DMS53 treated with DMSO at 0.1 percent for 48 hours (cell line): ENCODE data around the gene OR2T10.
"Not testable (repeated sequence)": the region's sequence is repeated elsewhere in the genome, so short reads cannot be mapped to it uniquely, and the experiment has no call there.

Experiments used
- DNase-seq: peaks from one replicate; lab custom pipeline; 2025; ENCODE audit not compliant: unreplicated experiment; lab: John Stamatoyannopoulos, UW

Gene OR2T10

GRCh38 chr1:248599396-248599795, 1.9 kb upstream of the OR2T10 start:
- no peak for DNase-seq

GRCh38 chr1:248596615-248597014, 885 bp downstream of the OR2T10 start:
- DNase-seq = peak; percentile 31

GRCh38 chr1:248593226-248593625, 4.3 kb downstream of the OR2T10 start:
- no peak for DNase-seq

GRCh38 chr1:248592655-248593054, 4.8 kb downstream of the OR2T10 start:
- no peak for DNase-seq

GRCh38 chr1:248590055-248590454, 7.4 kb downstream of the OR2T10 start:
- no peak for DNase-seq

GRCh38 chr1:248589334-248589733, 8.2 kb downstream of the OR2T10 start:
- DNase-seq = no peak

- no peak for DNase-seq
Observed at GRCh38 chr1:248585266-248585665, 12.2 kb downstream of the OR2T10 start.

GRCh38 chr1:248576260-248576980, 21.1 kb downstream of the OR2T10 start:
- DNase-seq = no peak

GRCh38 chr1:248574657-248575056, 22.8 kb downstream of the OR2T10 start, which contains the start of gene OR2T34:
OR2T34 (minus strand) TSS chr1:248574757; CDS start chr1:248574757, 0 bp downstream.
- DNase-seq = not testable (repeated sequence)

GRCh38 chr1:248573856-248574255, 23.6 kb downstream of the OR2T10 start:
- not testable (repeated sequence) for DNase-seq

- not testable (repeated sequence) for DNase-seq
Observed at GRCh38 chr1:248572049-248572448, 25.5 kb downstream of the OR2T10 start.

- not testable (repeated sequence) for DNase-seq
Observed at GRCh38 chr1:248570811-248571210, 26.7 kb downstream of the OR2T10 start.

GRCh38 chr1:248569049-248569448, 28.5 kb downstream of the OR2T10 start:
- not testable (repeated sequence) for DNase-seq

- DNase-seq = not testable (repeated sequence)
Observed at GRCh38 chr1:248565530-248566373, 31.7 kb downstream of the OR2T10 start.

- not testable (repeated sequence) for DNase-seq
Observed at GRCh38 chr1:248562672-248563071, 34.8 kb downstream of the OR2T10 start, which contains the start of gene OR2T29. OR2T29 (minus strand) TSS chr1:248562772; CDS start chr1:248559491, 3,281 bp downstream.

GRCh38 chr1:248551027-248551426, 46.5 kb downstream of the OR2T10 start:
- not testable (repeated sequence) for DNase-seq

- not testable (repeated sequence) for DNase-seq
Observed at GRCh38 chr1:248547383-248547782, 50.1 kb downstream of the OR2T10 start.
